HCT116 (cell line): ENCODE results near the gene SEMA4D.

Experiments
- CTCF ChIP-seq, 3 experiments: fragments of 200-600 bp in 1 of 3; sonication (generic) in 1 of 3; IDR thresholded peaks in 2 of 3; conservative IDR thresholded peaks in 1 of 3; 2 replicates each; pipeline ENCODE4 v1.5.1; 2012 to 2017; ENCODE audit warnings: low read depth in 2 of 3, low read length in 2 of 3, antibody characterized with exemption in 1 of 3, borderline replicate concordance in 1 of 3, control low read depth in 1 of 3, mild to moderate bottlenecking in 1 of 3, mixed read lengths in 1 of 3, mixed run types in 1 of 3, moderate library complexity in 1 of 3; ENCODE audit not compliant: insufficient read depth in 1 of 3
- EGR1 ChIP-seq: IDR thresholded peaks from 2 replicates; pipeline ENCODE4 v1.6.1; 2012; ENCODE audit warnings: low read depth
- EZH2 ChIP-seq: fragments of 200-600 bp; sonication (generic); IDR thresholded peaks from 2 replicates; pipeline ENCODE4 v1.6.1; 2017; ENCODE audit warnings: antibody characterized with exemption, mixed run types
- POLR2A ChIP-seq: IDR thresholded peaks from 2 replicates; pipeline ENCODE4 v1.7.0; 2011; ENCODE audit warnings: borderline replicate concordance; ENCODE audit not compliant: insufficient read depth, insufficient read length; ENCODE audit errors: extremely low read depth
- POLR2AphosphoS5 ChIP-seq: IDR thresholded peaks from 2 replicates; pipeline ENCODE4 v1.6.1; 2011; ENCODE audit warnings: mild to moderate bottlenecking, low read depth, low read length, moderate library complexity
- RAD21 ChIP-seq: IDR thresholded peaks from 2 replicates; pipeline ENCODE4 v1.6.1; 2012; ENCODE audit warnings: low read depth, mild to moderate bottlenecking
- TCF7L2 ChIP-seq: IDR thresholded peaks from 2 replicates; pipeline ENCODE4 v1.7.0; 2011; ENCODE audit warnings: borderline replicate concordance, inconsistent platforms; ENCODE audit not compliant: insufficient read depth, insufficient read length; ENCODE audit errors: extremely low read depth
- YY1 ChIP-seq: IDR thresholded peaks from 2 replicates; pipeline ENCODE4 v1.6.1; 2011; ENCODE audit warnings: low read length, low read depth, moderate library complexity, mild to moderate bottlenecking; ENCODE audit not compliant: insufficient replicate concordance; ENCODE audit errors: extremely low read depth
- ZFX ChIP-seq: fragments of 450-650 bp; IDR thresholded peaks from 2 replicates; pipeline ENCODE4 v1.6.1; 2017

- no peak for TF ChIP-seq CTCF (IDR thresholded peaks at IDR 0.05 in 2 of 3, conservative IDR thresholded peaks at IDR 0.05 in 1 of 3; ENCODE audit: borderline replicate concordance in 1 of 3, insufficient read depth in 1 of 3, low read depth in 2 of 3, low read length in 2 of 3)
- TF ChIP-seq EGR1 = no peak
- TF ChIP-seq YY1 = no peak
- no peak for TF ChIP-seq POLR2A
- TF ChIP-seq RAD21 = no peak
- no peak for TF ChIP-seq EZH2
- no peak for TF ChIP-seq POLR2AphosphoS5
- no peak for TF ChIP-seq ZFX
- TF ChIP-seq TCF7L2 = no peak
Measured at GRCh38 chr9:89464300-89464901, 33.5 kb downstream of the SEMA4D start.
